ENCODE results near the gene ITGA3.

- TF ChIP-seq CTCF (IDR thresholded peaks at IDR 0.05; ENCODE audit: insufficient read depth, low read length, poor library complexity, severe bottlenecking) (no peak), EZH2phosphoT487 (conservative IDR thresholded peaks at IDR 0.05; ENCODE audit: low read length) (no peak)
Observed at GRCh38 chr17:50033316-50033715, 22.6 kb upstream of the ITGA3 start.

Measured in SU-DHL-6 (cell line).